Epithelial cell of prostate (primary cell): ENCODE results near the gene SSC4D.
A peak's percentile ranks its signal among the peaks of the same experiment; 100 is the strongest.

Experiments
- DNase-seq: peaks from one replicate; pipeline ENCODE4 v3.0.0-alpha.2; 2011; ENCODE audit warnings: low read depth, low spot score
- H3K27ac ChIP-seq: fragments of 450-650 bp; 2 replicates; pipeline ENCODE4 v1.5.1; 2017; ENCODE audit warnings: mild to moderate bottlenecking

Gene SSC4D

GRCh38 chr7:76357475-76358010 is 52.0 kb downstream of the SSC4D start:
- peak overlapping the region; percentile 90 for H3K27ac ChIP-seq
- no peak for DNase-seq

GRCh38 chr7:76356823-76357222 is 52.7 kb downstream of the SSC4D start:
- peak overlapping the region; percentile 90 for H3K27ac ChIP-seq
- no peak for DNase-seq

- DNase-seq: no peak
- peak overlapping the region; percentile 90 for H3K27ac ChIP-seq
Measured at GRCh38 chr7:76356115-76356514, 53.4 kb downstream of the SSC4D start.

- no peak for DNase-seq
- H3K27ac ChIP-seq: no peak overlapping the region
Measured at GRCh38 chr7:76354981-76355730, 54.3 kb downstream of the SSC4D start.

GRCh38 chr7:76354516-76354915 is 55.0 kb downstream of the SSC4D start:
- no peak overlapping the region for H3K27ac ChIP-seq
- DNase-seq: no peak

- no peak for DNase-seq
- no peak overlapping the region for H3K27ac ChIP-seq
Measured at GRCh38 chr7:76353744-76354143, 55.8 kb downstream of the SSC4D start.

GRCh38 chr7:76352193-76352592 is 57.3 kb downstream of the SSC4D start:
- DNase-seq: no peak
- H3K27ac ChIP-seq: no peak overlapping the region

- DNase-seq: no peak
- no peak overlapping the region for H3K27ac ChIP-seq
Measured at GRCh38 chr7:76351372-76351771, 58.1 kb downstream of the SSC4D start.

- H3K27ac ChIP-seq: no peak overlapping the region
- no peak for DNase-seq
Measured at GRCh38 chr7:76349313-76349885, 60.1 kb downstream of the SSC4D start.

- H3K27ac ChIP-seq: no peak overlapping the region
- DNase-seq: no peak
Measured at GRCh38 chr7:76347710-76348109, 61.8 kb downstream of the SSC4D start.

- H3K27ac ChIP-seq: peak overlapping the region; percentile 13
- no peak for DNase-seq
Measured at GRCh38 chr7:76346778-76347177, 62.7 kb downstream of the SSC4D start.

- peak overlapping the region; percentile 13 for H3K27ac ChIP-seq
- DNase-seq: no peak
Measured at GRCh38 chr7:76346097-76346496, 63.4 kb downstream of the SSC4D start.

GRCh38 chr7:76343931-76344321 is 65.6 kb downstream of the SSC4D start:
- H3K27ac ChIP-seq: peak overlapping the region; percentile 15

GRCh38 chr7:76343294-76343930 is 66.1 kb downstream of the SSC4D start:
- no peak for DNase-seq
- H3K27ac ChIP-seq: peak overlapping the region; percentile 15

More at GRCh38 chr7:76343931-76344321, 65.6 kb downstream of the SSC4D start:
- no peak for DNase-seq

- H3K27ac ChIP-seq: peak overlapping the region; percentile 10
Measured at GRCh38 chr7:76342222-76342621, 67.3 kb downstream of the SSC4D start.

GRCh38 chr7:76340617-76341131 is 68.8 kb downstream of the SSC4D start:
- DNase-seq: no peak
- peak overlapping the region; percentile 57 for H3K27ac ChIP-seq

More at GRCh38 chr7:76342222-76342621, 67.3 kb downstream of the SSC4D start:
- DNase-seq: no peak
